Measurements from ENCODE around the gene STT3B.
A peak's percentile ranks its signal among the peaks of the same experiment; 100 is the strongest.

Gene STT3B

DNA sequence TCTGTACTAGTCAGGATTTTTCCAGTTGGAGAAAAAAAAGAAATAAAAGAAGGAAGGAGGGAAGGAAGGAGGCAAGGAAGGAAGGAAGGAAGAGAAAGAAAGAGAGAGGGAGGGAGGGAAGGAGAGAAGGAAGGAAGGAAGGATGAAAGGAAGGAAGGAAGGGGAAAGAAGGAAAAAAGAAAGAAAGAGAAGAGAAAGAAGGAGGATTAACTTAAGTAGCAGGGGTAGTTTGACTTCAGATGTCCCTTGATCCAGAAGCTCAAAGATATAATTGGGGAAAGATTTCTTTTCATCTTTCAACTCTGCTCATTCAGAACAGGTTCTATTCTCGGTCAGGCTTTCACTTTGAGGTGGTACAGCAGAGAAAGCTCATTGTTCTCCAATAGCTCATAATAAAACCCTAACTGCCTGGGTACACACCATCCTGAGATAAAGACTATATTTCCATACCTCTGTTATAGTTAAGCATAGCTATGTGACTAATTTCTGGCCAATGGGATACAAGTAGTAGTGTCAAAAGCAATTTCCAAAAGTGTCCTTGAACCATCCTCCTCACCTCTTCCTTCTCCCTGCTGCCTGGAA is 23.5 kb upstream of the STT3B start:
- Histone ChIP-seq H3K4me3 (no peak overlapping the region), H3K36me3 (no peaks in the 10 kb centered on the region), H3K27me3 (no peaks in the 10 kb centered on the region), H3K9me3 (replicated peaks in 1 of 11) (peaks cover 0 to 5% (median 0%) of the 10 kb centered on the region in 11 experiments; a peak in 1 of 22 replicates), H4K20me1 (no peaks in the 10 kb centered on the region), H3K4me1 (peaks cover 7 to 32% (median 20%) of the 10 kb centered on the region in 10 experiments), H3K4me2 (peak overlapping the region in 5 of 11 experiments; percentile 23 to 40 (median 23); a peak in 8 of 22 replicates), H3K9ac (no peak overlapping the region), H3K27ac (no peak overlapping the region)
- no peak for TF ChIP-seq Cebpa-rat (IDR thresholded peaks at IDR 0.05)

- no peak overlapping the region for H3K9ac ChIP-seq
- H3K27me3 ChIP-seq = no peaks in the 10 kb centered on the region
- H4K20me1 ChIP-seq = no peaks in the 10 kb centered on the region
- H3K4me1 ChIP-seq = peaks cover 0 to under 1% (median under 1%) of the 10 kb centered on the region in 10 experiments; a peak in 3 of 20 replicates
- peaks cover 0 to 8% (median 0%) of the 10 kb centered on the region in 11 experiments; a peak in 4 of 22 replicates for H3K9me3 ChIP-seq (replicated peaks in 1 of 11)
- H3K27ac ChIP-seq = no peak overlapping the region
- TF ChIP-seq Cebpa-rat (IDR thresholded peaks at IDR 0.05) = no peak
- H3K36me3 ChIP-seq = no peaks in the 10 kb centered on the region
- H3K4me2 ChIP-seq = no peak overlapping the region
- H3K4me3 ChIP-seq = no peak overlapping the region
These were observed 18.2 kb upstream of the STT3B start for GRCh38 chr3:31514570-31514969.

- H3K27ac ChIP-seq = no peak overlapping the region
These were observed 17.0 kb upstream of the STT3B start for GRCh38 chr3:31515486-31516284.

DNA sequence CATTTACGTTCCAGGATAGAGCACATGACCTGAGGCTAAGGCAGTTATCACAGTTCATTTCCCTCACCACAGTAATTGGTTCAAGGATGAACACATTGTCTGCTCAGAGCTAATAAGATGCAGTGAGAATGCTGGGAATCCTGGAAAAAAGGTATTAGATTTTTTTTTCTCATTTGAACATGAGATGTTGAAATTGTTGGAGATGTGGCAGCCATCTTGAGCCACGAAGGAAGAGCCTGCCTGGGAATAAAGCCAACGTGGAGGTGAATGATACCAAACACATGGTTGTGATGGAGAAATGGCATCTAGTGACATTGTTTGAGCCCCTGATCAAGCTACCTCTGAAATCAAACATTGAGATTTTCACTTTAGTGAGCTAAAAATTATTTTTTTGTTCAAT is 16.0 kb upstream of the STT3B start:
- Histone ChIP-seq H3K36me3 (no peaks in the 10 kb centered on the region), H3K27ac (no peak overlapping the region), H3K4me1 (peaks cover 4 to 10% (median 9%) of the 10 kb centered on the region in 10 experiments), H3K4me2 (no peak overlapping the region), H3K9me3 (replicated peaks in 1 of 11) (peaks cover 0 to 9% (median 0%) of the 10 kb centered on the region in 11 experiments; a peak in 5 of 22 replicates), H4K20me1 (no peaks in the 10 kb centered on the region), H3K4me3 (no peak overlapping the region), H3K9ac (no peak overlapping the region), H3K27me3 (no peaks in the 10 kb centered on the region)
- no peak for TF ChIP-seq Cebpa-rat (IDR thresholded peaks at IDR 0.05)

More at GRCh38 chr3:31515486-31516284, 17.0 kb upstream of the STT3B start:
- Histone ChIP-seq H4K20me1 (no peaks in the 10 kb centered on the region), H3K4me1 (no peaks in the 10 kb centered on the region), H3K4me2 (no peak overlapping the region), H3K36me3 (no peaks in the 10 kb centered on the region), H3K9ac (no peak overlapping the region), H3K9me3 (replicated peaks in 1 of 11) (peaks cover 0 to 9% (median 0%) of the 10 kb centered on the region in 11 experiments; a peak in 6 of 22 replicates), H3K4me3 (no peak overlapping the region), H3K27me3 (no peaks in the 10 kb centered on the region)
- TF ChIP-seq Cebpa-rat (IDR thresholded peaks at IDR 0.05) = no peak

DNA sequence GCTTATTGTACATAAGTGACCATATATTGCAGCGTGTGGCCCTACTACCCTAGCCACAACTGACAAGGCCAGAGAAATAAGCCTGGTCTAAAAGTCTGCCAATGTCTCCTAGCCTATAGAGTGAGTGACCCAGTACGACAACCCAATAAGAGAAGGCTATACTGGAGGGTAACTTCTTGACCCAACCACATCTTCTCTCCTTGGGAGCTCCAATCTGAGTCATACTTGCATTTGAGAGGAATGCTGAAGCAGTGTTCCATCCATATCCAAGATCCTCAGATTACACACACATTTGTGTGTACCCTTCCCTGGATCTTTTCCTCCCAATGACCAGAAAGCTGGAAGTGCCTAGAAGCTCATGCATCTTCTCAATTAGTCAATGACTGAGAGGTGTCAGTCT is 11.3 kb upstream of the STT3B start:
- no peaks in the 10 kb centered on the region for H3K36me3 ChIP-seq
- no peak for TF ChIP-seq Cebpa-rat (IDR thresholded peaks at IDR 0.05)

GRCh38 chr3:31522152-31522551 is 10.6 kb upstream of the STT3B start:
- Histone ChIP-seq H3K27ac (peak overlapping the region in 10 of 11 experiments; percentile 33 to 91 (median 82); a peak in 21 of 22 replicates), H3K36me3 (no peaks in the 10 kb centered on the region), H3K4me1 (peaks cover 13 to 30% (median 20%) of the 10 kb centered on the region in 10 experiments), H3K4me2 (peak overlapping the region; percentile 45 to 87 (median 67)), H3K27me3 (no peaks in the 10 kb centered on the region), H3K4me3 (peak overlapping the region in 2 of 10 experiments; percentile 1 to 4; a peak in 2 of 20 replicates), H3K9ac (peak overlapping the region in 9 of 11 experiments; percentile 44 to 77 (median 57); a peak in 16 of 22 replicates), H3K9me3 (replicated peaks in 1 of 11) (peaks cover 6 to 26% (median 13%) of the 10 kb centered on the region in 11 experiments; a peak in 14 of 22 replicates), H4K20me1 (no peaks in the 10 kb centered on the region)
- peak in 5 of 11 experiments; percentile 45 to 71 (median 54); a peak in 5 of 22 replicates for TF ChIP-seq Cebpa-rat (IDR thresholded peaks at IDR 0.05)

More for the DNA sequence above, 11.3 kb upstream of the STT3B start:
- Histone ChIP-seq H4K20me1 (no peaks in the 10 kb centered on the region), H3K4me1 (peaks cover 13 to 30% (median 20%) of the 10 kb centered on the region in 10 experiments), H3K4me3 (peak overlapping the region in 1 of 10 experiments; percentile 4; a peak in 1 of 20 replicates), H3K9ac (peak overlapping the region in 9 of 11 experiments; percentile 44 to 77 (median 57); a peak in 16 of 22 replicates), H3K9me3 (replicated peaks in 1 of 11) (peaks cover 5 to 26% (median 9%) of the 10 kb centered on the region in 11 experiments; a peak in 14 of 22 replicates), H3K27me3 (no peaks in the 10 kb centered on the region), H3K4me2 (peak overlapping the region; percentile 45 to 87 (median 67)), H3K27ac (peak overlapping the region in 10 of 11 experiments; percentile 33 to 91 (median 82); a peak in 20 of 22 replicates)

GRCh38 chr3:31523543-31523942 is 9.2 kb upstream of the STT3B start:
- H3K9me3 ChIP-seq (replicated peaks in 1 of 11) = peaks cover 6 to 26% (median 13%) of the 10 kb centered on the region in 11 experiments; a peak in 14 of 22 replicates
- peak overlapping the region in 4 of 11 experiments; percentile 79 to 86 (median 83); a peak in 4 of 22 replicates for H3K27ac ChIP-seq
- no peak for TF ChIP-seq Cebpa-rat (IDR thresholded peaks at IDR 0.05)
- H3K27me3 ChIP-seq = no peaks in the 10 kb centered on the region
- H3K4me1 ChIP-seq = peaks cover 13 to 30% (median 21%) of the 10 kb centered on the region in 10 experiments
- no peaks in the 10 kb centered on the region for H4K20me1 ChIP-seq
- peak overlapping the region in 2 of 11 experiments; percentile 78 to 87; a peak in 2 of 22 replicates for H3K4me2 ChIP-seq
- no peaks in the 10 kb centered on the region for H3K36me3 ChIP-seq
- no peak overlapping the region for H3K9ac ChIP-seq
- H3K4me3 ChIP-seq = no peak overlapping the region

DNA sequence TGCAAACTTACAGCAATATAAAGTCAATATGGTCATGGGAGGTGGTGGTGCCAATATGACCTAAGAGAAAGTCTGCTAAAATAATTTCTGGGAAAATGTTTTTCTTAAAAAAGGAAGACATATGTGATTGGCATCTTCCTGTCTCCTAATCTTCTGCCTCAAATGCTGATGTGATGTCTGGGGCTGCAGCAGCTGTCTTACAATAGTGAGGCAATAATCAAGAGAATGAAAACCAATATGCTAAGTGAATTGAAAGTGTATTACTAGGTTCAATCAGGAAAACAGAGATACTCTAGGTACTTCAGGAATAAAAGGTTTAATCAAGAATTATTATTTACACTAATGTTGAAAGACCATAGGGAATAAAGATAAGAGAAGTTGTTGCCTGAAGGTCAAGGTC is 7.2 kb upstream of the STT3B start:
- peaks cover 1 to 21% (median 13%) of the 10 kb centered on the region in 11 experiments; a peak in 14 of 22 replicates for H3K9me3 ChIP-seq (replicated peaks in 1 of 11)
- H3K9ac ChIP-seq = no peak overlapping the region
- no peaks in the 10 kb centered on the region for H4K20me1 ChIP-seq
- no peak overlapping the region for H3K27ac ChIP-seq
- no peak overlapping the region for H3K4me2 ChIP-seq
- H3K4me1 ChIP-seq = peaks cover 23 to 42% (median 36%) of the 10 kb centered on the region in 10 experiments
- TF ChIP-seq Cebpa-rat (IDR thresholded peaks at IDR 0.05) = no peak
- H3K36me3 ChIP-seq = no peaks in the 10 kb centered on the region
- no peaks in the 10 kb centered on the region for H3K27me3 ChIP-seq
- H3K4me3 ChIP-seq = no peak overlapping the region

Measured in BLaER1 treated with 17β-estradiol and CSF1 and Interleukin-3, amounts not matched to agents 10 nM and 100 nM (cell line).